HG03095 (cell line): ENCODE results near the gene SMAD1.

ENCODE experiments used
- ATAC-seq: cut with Tn5 transposase; IDR thresholded peaks from one replicate; pipeline ENCODE4 v1.9.1; 2021; ENCODE audit warnings: moderate library complexity; ENCODE audit not compliant: unreplicated experiment

Gene SMAD1

DNA sequence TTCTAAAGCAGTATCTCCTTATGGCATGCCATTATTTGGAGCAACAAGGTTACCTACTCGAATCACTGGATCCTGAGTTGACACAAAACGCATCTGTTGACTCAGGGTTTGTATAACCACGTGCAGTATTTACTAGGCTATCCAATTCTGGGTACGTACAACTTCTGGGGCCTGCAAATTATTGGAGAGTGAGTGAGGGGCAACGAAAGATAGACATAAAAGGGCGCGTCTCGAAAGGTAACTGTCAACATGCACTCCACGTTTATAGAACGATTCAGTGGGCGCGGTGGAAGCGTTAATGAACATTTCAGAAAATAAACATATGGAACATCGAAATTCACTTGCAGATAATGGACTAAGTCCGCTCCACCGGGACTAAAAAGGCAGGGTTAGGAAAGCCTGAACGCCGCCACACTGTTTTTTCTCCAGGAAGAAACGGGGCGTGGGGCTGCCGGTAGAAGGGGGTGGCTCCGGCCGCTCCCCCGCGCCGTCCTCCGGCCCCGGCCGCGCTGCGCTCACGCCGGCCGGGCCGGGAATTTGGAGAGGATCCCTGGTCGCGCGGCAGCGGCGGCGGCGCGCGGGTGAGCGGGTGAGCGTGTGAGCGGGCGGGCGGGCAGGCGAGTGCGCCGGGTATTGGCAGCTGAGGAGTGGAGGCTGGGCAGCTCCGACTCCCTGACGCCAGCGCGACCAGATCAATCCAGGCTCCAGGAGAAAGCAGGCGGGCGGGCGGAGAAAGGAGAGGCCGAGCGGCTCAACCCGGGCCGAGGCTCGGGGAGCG lies at the start of gene SMAD1:
Gene SMAD1 (plus strand): TSS at position 690 of the 778 bp plus-strand sequence. CDS start 32,761 bp downstream, outside the sequence.
- peak; percentile 42 for ATAC-seq

- ATAC-seq: no peak
Observed at GRCh38 chr4:145433684-145434083, 48.0 kb upstream of the SMAD1 start.

DNA sequence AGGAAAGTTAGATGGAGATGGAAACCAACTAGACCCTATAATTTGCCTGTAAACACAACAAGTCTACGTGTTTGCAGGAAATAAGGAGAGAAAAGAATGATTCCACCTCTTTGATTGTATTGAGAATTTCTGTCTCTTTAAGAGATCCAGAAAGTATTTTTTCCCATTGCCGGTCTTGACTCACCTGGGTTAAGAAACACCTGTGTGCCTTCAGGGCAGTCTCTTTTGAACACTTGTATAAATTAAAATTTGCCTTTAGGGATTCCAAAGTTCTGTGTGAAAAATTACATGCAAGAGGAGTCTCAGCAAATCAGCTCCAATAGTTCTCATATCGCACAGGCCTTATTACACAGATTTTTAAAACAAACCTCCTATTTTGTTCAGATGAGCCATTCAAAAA lies 46.0 kb upstream of the SMAD1 start:
- no peak for ATAC-seq

DNA sequence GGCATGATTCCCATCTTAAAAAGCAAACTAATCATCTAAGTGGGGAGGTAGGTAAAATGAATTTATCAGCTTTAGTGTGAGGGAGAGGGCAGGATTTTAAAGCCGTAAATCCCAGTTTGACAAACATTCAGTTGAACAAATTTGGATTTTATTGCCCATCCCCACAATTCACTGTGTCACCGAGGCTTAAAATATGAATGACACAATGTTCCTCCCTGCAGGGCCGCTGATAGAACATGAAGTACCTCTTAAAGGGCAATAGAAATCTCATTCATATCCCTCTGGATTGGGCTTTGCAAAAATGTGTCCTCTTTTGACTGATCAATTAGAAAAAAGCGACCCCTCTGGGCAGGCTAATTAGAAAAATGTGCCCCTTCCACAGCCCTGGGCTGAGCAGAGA lies 45.5 kb upstream of the SMAD1 start:
- no peak for ATAC-seq

DNA sequence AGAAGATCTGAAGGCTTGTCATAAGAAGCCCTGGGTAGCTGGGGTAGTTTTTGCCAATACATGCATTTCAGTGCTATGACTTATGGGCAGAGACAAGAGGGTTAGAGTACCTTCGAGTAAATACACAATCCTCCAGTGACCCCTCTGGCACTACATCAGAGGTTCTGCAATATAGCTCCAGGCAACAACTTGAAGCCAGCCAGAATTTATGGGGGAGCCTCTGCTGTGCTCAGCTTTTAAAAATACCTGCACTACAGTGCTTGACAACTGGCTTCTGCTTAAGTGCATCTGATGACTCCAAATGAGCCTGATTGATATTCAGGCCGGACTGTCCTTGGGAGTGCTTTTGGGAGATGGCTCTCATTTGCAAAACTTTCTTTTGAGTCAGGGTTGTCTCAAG lies 44.9 kb upstream of the SMAD1 start:
- ATAC-seq: no peak

- ATAC-seq: no peak
Observed at GRCh38 chr4:145437466-145437865, 44.2 kb upstream of the SMAD1 start.

DNA sequence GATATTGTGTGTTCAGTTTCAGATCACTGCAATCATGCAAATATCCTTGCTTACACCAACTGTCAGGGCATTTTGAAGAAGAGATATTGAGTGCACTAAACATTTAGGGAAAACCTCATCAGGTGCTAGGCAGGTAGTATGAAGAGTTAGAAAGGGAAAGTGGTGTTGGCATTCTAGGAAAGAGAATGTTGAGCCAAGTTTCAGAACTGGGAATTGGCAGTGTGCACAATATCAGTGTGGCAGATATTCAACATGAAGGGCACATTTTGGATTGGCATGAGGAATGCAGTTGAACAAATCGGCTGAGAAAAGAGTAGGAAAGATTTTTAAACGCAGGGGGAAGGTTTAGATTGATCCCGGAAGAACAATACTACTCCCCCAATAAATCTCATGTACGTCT lies 43.4 kb upstream of the SMAD1 start:
- no peak for ATAC-seq

GRCh38 chr4:145440292-145441007 lies 41.2 kb upstream of the SMAD1 start:
- no peak for ATAC-seq

- peak; percentile 93 for ATAC-seq
Observed at GRCh38 chr4:145446184-145446583, 35.5 kb upstream of the SMAD1 start.

GRCh38 chr4:145451895-145452294 lies 29.8 kb upstream of the SMAD1 start:
- ATAC-seq: no peak

DNA sequence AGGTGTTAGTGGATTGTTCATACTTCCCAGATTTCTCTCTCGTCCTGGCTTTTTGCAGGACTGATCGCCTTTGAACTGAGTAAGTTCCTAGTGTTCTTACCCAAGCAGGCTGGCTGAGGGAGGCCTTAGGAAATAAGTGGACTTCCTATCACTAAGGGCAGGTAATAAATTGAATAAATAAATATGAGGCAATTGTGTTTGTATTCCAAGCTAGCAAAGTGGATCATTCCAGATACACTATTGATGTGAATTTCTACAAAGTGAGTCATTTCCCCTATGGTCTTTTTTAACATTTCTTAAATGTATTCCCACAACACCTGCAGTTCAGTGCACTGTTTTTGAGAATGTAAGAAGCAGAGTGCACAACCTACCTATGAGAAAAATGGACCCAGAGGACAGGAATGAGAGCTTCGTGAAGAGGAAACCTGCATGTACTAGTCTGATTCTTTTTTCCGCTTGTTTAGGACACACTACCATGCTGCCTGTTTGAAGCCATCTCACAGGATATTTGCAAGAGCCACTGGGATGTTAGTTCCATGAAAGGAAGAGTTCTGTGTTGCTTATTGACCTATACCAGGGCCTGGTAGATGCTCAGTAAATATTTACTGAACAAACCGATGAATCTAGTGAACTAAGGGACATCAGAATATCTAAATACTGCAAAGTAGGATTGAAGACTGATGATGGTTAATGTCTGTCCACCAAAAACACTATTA lies 29.0 kb upstream of the SMAD1 start:
- ATAC-seq: no peak

DNA sequence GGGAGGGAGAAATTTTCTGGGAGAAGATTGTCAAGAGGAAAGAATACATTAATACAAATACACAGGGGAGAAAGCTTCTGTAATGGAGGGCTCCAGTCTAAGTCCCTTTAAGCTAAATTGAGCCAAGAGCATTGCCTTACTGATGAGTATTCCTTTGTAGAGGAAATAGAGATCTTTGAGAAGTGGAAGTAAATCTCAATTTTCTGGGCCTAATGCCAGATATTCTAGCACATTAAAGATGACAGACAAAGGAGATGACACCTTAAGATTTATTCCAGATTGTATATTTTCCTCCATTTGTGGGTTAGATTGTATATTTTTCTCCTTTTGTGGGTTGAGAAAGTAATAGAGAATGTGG lies 28.5 kb upstream of the SMAD1 start:
- ATAC-seq: no peak

DNA sequence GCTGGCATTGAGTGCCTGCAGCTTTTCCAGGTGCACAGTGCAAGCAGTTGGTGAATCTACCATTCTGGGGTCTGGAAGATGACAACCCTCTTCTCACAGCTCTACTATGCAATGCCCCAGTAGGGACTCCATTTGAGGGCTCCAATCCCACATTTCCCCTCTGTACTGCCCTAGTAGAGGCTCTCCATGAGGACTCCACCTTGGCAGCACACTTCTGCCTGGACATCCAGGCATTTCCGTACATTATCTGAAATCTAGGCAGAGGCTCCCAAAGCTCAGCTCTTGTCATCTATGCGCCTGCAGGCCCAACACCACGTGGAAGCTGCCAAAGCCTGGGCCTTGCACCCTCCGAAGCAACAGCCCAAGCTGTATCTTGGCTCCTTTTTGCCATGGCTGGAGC lies 8.4 kb upstream of the SMAD1 start:
- no peak for ATAC-seq

DNA sequence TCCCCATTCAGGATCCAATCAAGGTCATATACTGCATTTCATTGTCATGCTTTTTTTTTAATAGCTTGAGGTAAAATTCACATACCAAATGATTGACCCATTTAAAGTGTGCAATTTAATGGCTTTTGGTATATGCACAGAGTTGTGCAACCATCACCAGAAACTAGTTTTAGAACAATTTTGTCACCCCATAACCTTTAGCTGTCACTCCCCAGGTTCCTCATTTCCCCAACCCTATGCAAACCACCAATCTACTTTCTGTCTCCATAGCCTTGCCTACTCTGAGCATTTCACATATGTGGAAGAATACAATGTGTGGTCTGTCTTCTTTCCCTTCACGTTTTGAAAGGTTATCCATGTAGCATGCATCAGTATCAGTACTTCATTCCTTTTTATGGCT lies 1.4 kb upstream of the SMAD1 start:
- no peak for ATAC-seq

DNA sequence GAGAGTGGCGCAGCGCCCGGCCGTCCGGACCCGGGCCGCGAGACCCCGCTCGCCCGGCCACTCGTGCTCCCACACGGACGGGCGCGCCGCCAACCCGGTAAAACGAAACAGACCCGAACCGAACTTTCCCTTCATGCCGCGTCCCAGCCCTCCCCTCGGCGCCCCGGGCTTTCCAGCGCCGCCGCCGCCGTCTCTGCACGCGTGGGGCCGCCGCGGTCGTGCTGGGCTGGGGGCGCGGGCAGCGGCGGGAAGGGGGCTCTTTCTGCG lies 222 bp downstream of the SMAD1 start:
- no peak for ATAC-seq

GRCh38 chr4:145482209-145483037 lies 770 bp downstream of the SMAD1 start:
- ATAC-seq: peak; percentile 28

DNA sequence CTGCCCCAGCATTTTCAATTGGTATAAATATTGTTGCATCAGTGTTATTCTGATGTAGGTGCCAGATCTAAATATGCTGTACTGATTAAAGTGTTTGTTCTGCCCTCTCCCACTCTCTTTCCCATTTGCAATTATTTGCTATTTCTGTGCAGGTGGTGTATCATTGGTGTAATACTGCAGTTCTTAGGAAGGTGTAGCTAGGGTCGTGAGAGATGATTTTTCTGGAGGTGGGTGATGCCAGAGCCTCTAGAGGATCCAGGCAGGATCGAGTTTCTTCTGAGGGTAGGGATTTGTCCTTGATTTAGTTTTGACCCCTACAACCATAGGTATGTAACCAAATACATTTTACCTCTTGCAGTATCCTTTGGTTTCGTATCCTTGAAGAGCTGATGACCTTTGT lies 1.9 kb downstream of the SMAD1 start:
- no peak for ATAC-seq

DNA sequence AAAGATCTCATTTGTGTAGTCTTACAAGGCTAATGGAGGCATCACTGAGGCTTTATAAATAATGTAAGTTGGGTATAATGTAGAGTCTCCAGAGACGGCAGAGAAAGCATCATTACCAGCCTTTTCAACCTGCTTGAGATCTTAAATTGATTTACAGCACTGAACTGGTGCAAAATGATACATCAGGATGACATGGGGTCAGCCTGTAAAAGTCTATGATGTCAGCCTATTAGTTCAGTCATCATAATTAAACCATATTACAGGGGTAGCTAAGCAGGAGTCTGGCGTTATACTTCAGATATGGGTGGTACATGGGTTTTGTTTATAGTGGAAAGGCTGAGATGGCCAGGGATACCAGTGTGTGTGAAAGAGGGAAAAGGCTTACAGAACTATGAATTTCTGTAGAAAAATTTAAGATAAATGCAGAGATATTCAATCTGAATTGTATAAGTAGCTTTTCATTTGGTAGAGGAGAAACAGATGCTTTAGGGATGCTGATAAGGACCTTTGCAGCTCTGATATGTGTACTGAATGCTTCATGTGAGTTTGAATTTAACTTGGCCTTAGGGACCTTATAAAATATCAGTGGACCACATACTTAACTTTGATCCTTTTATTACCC lies 2.7 kb downstream of the SMAD1 start:
- no peak for ATAC-seq

DNA sequence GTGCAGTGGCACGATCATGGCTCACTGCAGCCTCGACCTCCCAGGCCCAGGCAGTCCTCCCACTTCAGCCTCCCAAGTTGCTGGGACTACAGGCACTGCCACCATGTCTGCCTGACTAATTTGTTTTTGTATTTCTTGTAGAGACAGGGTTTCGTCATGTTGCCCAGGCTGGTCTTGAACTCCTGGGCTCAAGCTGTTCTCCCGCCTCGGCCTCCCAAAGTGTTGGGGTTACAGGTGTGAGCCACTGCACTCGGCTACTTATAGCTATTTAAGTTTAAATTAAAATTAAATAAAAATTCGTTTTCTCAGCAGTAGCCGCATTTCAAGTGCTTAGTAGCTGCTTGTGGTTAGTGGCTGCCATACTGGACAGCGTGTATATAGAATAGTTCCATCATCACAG lies 3.5 kb downstream of the SMAD1 start:
- no peak for ATAC-seq

DNA sequence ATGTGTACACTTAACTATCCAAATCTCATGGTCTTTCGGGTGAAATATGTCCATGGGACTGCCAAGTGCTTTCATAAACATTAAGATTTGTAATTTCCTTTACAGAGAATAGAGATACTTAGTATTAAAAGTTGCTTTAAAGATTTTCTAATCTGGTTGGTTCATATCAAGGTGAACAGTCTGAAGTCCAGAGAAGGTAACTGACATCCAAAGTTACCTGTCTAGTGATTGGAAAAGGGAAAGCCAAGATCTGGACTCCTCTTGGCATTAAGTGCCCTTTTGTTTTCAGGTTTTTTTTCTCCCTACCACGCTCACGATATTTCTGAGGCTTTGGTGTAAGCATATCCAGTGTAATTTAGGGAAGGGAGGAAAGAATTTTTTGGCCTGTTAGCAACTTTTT lies 5.0 kb downstream of the SMAD1 start:
- no peak for ATAC-seq

GRCh38 chr4:145487631-145488030 lies 6.0 kb downstream of the SMAD1 start:
- peak; percentile 94 for ATAC-seq
